Stimulated activated naive CD4-positive, alpha-beta T cell (primary cell): Measurements from ENCODE around the gene ZNF507.
A peak's percentile ranks its signal among the peaks of the same experiment; 100 is the strongest.
"Not testable (repeated sequence)": the region's sequence is repeated elsewhere in the genome, so short reads cannot be mapped to it uniquely, and the experiment has no call there.

Source experiments
- DNase-seq, 6 experiments: peaks; one replicate each; lab custom pipeline; 2025; lab: John Stamatoyannopoulos, UW

ZNF507 gene

GRCh38 chr19:32407004-32407992, 61.9 kb downstream of the ZNF507 start:
- DNase-seq, result no peak

GRCh38 chr19:32415246-32415645, 69.8 kb downstream of the ZNF507 start:
- DNase-seq, result no peak

GRCh38 chr19:32415669-32416068, 70.3 kb downstream of the ZNF507 start:
- DNase-seq, result no peak

- no peak for DNase-seq
These were observed 71.5 kb downstream of the ZNF507 start for GRCh38 chr19:32416749-32417456.

- DNase-seq, result no peak
These were observed 72.7 kb downstream of the ZNF507 start for GRCh38 chr19:32418155-32418554.

GRCh38 chr19:32421589-32422361, 76.4 kb downstream of the ZNF507 start:
- DNase-seq, result peak in 2 of 6 experiments; percentile 3 to 4

GRCh38 chr19:32422435-32422834, 77.0 kb downstream of the ZNF507 start:
- no peak for DNase-seq

- DNase-seq, result not testable (repeated sequence)
These were observed 78.5 kb downstream of the ZNF507 start for GRCh38 chr19:32423944-32424343.

- DNase-seq, result no peak
These were observed 82.1 kb downstream of the ZNF507 start for GRCh38 chr19:32427536-32427935.

- no peak for DNase-seq
These were observed 91.3 kb downstream of the ZNF507 start for GRCh38 chr19:32436692-32437091.

- DNase-seq, result no peak
These were observed 91.7 kb downstream of the ZNF507 start for GRCh38 chr19:32437096-32437495.
